CD4-positive, alpha-beta T cell treated with Interferon gamma for 1 hour (primary cell): ENCODE results near the gene PLXNA4.
A peak's percentile ranks its signal among the peaks of the same experiment; 100 is the strongest.

Experiments used
- DNase-seq: peaks from one replicate; pipeline ENCODE4 v3.0.0-alpha.2; 2020

Gene PLXNA4

GRCh38 chr7:132527467-132528410, 48.5 kb downstream of the PLXNA4 start:
- DNase-seq: no peak

DNA sequence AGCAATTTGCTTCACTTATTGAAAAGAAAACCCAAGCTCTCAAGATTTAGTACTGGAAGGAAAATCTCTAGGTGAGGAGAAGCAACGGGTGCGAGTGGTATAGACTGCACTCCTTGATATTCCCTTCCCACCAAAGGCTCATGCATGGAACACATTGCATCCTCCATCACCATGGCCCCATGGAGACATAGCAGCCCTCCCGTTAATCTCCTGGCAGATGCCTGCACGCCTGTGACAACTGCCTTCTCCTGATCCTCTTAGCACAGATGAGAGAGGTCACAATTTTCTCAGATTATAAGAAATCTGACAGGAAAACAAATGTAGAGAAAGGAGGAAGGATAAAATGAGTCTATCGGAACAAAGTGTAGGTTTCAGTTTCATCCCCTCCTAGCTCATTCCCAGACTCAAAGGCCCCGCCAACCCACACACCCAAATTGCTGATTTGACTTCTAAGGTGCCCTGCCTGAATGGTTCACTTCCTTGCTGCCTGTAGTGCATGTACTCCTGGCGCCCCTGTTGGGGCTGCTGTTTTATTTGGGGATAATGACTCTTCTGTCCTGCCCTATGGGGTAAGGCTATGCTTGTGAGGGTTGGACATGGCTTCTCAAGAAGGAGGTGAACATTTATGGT, 50.0 kb downstream of the PLXNA4 start:
- no peak for DNase-seq

GRCh38 chr7:132521423-132521822, 54.8 kb downstream of the PLXNA4 start:
- no peak for DNase-seq

- no peak for DNase-seq
Observed at GRCh38 chr7:132520591-132521280, 55.5 kb downstream of the PLXNA4 start.

GRCh38 chr7:132519936-132520335, 56.3 kb downstream of the PLXNA4 start:
- DNase-seq: peak; percentile 14

DNA sequence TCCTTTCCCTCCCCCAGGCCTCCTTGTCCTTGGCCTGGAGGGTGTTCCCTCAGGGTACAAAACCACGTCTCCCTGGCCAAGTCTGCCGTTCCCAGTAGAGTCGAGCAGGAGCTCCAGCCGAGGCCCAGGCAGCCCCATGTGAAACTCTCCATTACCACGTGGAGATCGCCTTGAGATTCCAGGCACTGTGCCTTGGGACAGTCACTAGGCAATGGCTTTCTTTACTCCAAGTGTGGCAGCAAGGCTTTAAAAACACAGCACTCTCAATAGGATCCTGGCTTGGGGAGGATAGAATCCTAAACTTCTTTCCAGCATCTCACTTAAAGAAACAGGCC, 57.5 kb downstream of the PLXNA4 start:
- DNase-seq: no peak

- no peak for DNase-seq
Observed at GRCh38 chr7:132518102-132518838, 58.0 kb downstream of the PLXNA4 start.

DNA sequence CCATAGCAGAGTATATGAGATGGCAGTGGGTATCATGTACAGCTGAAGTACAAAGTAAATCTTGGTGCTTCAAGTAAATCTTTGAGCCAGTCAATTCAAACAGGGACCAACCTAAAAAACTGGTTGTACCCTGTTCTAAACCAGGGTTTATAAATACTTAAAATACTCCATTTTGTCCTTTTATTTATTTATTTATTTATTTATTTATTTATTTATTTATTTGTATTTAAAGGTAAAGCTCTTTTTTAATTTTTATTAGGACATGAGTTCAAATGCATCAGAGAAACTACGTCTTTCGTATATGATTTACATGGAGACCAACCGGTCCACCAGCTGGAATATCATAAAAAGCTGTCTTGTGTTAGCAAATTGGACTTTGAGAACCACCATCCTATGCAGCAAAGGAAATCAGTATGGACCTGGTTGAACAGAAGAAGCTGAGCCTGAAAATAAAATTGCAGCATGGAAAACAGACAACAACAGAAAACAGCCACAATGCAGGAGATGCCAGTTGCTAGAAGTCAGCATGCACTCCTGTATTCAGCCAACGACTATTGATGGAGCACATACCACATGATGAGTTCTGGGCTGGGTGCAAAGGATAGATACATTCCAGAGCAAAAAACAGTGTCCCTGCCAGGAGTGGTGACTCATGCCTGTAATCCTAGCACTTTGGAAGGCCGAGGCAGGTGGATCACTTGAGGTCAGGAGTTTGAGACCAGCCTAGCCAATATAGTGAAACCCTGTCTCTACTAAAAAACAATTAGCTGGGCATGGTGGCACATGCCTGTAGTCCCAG, 60.0 kb downstream of the PLXNA4 start:
- no peak for DNase-seq

DNA sequence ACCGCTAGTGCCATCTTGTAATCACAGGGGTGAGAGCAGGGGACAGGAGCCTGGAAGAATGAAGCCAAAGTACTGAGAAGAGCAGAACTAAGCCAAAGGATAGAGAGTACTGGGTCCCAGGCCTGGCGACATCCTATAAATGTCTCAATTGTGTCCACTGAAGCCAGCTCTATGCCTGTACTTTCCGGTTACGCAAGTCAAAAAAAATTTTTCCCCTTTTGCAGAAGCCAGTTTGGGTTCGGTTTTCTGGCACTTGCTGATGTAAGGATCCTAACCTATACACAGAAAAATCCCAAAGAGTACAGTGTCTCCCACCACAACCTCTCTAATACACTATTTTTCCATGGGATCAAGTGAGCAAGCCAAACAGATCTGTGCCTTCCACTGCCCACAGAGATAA, 61.1 kb downstream of the PLXNA4 start:
- DNase-seq: no peak

GRCh38 chr7:132514430-132514829, 61.8 kb downstream of the PLXNA4 start:
- DNase-seq: no peak

DNA sequence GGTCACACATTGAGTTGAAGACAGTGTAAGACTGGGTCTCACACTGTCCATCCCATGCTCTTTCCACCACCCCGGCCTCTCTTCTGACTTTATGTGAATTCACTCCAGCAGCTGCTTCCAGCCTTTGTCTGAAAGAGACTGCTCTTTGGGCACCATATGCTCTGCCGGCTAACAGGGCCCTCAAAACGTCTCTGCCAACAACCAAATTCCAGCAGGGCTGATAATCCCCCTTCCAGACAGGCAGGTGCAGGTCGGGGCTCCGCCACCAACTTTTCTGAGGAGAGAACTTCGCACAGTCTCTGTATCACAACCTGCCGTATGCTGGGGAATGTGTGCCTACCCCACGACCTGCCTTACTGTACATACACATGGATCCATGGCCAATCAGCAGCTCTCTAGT, 64.3 kb downstream of the PLXNA4 start:
- DNase-seq: no peak

DNA sequence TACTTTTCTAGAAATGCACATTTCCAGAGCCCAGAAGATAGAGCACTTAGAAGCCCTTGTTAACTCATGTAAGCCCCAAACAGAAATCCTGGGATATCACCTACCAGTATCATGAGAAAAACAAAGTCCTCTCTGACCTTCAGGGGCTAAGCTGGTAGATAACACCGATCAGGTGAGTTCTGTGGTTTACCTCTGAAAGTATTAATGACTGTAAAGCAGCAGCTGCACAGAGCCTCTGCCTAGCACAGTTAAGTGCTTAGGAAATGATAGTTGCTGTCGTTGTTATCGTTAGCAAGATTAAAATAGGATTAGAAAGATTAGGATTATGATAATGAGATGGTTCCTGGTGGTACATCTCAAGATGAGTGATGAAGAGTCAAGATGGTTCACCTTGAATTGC, 64.9 kb downstream of the PLXNA4 start:
- no peak for DNase-seq

DNA sequence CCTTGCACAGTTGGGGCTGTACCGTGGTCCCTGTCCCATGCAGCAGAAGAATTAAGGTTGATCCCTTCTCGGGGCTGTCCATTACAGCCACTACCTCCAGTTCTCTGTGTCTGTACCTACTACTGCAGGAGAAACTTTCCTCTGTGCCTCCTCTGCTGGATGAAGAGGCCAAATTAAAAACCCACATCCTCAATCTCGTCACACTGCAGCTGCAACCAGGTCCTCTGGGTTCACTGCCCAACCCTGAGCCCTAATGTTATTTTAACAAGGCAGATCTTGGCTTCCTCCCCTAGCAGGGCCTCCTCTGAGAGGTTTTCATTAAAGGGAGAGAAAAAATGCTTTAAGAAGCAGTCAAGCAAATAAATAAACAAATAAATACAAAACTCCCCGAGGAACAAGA, 66.6 kb downstream of the PLXNA4 start:
- DNase-seq: no peak

DNA sequence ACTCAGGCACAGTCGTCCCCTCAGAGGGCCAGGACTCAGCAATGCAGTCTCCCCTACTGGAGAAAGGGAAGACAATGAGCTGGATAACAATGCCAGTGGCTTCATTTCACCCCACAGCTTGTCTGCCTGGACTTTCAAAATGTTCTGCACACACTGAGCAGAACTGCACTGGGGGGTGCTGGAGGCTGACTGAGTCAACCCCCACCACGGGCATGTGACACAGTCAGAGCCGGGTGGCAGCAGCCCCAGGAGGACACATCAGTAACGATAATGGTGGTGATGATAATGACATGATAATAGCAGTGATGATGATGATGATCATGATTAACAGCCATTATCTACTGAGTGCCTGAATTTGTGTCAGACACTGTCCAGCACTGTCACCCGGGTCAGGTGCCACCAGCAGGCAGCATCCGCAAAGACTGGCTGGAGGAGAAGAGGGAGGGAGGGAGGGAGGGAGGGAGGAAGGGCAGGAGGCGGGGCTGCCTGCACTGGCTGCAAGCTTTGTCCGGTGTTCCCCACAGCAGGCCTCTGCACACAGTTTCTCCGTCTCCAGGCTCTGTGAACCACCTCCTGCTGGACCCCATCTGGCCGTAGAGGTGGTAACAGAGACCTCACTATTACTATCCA, 67.4 kb downstream of the PLXNA4 start:
- DNase-seq: no peak

DNA sequence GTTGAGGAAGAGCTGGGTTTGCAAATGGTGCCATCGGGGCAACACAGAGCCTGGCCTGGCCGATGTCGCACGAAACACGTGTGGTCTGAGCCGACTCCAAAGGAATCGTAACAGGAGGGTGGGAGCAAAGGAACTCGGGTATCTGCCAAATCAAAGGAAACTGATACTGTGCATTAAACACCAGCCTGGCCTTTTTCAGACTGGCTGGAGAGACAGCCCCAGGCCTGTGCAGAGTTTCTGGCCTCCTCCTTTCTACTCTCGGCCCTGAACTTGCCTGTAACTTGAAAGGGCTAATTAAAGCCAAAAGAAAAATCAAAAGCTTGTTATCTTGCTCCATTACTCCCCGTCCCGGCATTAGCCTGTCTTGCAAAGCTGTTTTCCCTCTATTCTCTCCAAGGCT, 71.4 kb downstream of the PLXNA4 start:
- DNase-seq: no peak

DNA sequence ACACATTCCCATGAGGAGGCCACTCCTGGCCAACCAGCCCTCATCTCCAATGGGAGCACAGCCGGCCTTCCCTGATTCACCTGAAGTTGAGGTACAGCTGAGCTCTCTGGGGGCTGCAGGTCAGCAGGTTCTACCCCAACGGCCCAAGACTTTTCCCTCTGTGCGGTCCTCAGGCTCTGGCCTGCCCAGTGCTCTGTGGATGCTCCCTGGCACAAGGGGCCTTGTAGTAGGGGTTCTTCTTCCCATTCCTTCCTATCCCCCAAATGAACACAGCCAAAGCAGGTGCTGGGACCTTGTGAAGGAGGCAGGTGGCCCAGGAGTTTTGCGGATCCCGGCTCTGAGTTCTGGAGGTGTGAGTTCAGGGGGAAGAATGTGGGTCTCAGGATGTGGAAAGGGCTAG, 72.2 kb downstream of the PLXNA4 start:
- no peak for DNase-seq

DNA sequence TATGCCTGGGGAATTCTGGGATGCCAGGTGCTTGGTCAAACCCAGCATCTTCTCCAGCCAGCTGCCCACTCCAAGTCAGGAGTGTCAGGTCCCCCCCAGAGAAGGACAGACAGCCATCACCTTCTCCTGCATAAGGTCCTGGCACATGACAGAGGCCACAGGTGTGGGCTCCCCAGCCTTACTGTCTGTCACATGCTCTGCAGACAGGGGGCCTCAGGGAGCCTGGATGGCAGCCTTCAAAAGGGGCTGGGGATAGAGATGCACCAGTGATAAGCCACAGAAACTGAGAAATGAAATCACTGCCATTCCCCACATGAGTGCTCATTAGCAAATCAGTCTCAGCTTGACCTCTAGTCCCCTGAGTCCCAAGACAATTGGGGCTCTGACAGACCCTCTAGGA, 72.9 kb downstream of the PLXNA4 start:
- DNase-seq: no peak

DNA sequence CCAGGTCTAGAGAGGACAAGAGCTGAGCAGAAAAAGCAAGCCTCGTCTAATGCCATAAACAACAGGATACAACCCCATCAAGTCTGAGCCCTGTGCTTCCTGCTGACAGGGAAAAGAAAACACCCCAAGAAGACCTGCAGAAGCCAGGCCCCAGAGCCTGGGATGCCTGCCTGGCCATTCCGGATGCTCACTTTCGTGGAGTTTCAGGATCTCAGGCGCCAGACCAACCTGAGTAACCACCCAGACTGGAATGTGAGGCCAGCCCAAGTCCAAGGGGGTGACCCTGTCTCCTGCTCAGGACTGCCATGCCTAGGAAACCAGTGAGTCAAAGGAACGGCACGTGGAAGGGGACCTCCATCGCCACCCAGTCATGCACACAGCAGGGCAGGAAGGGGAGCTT, 74.3 kb downstream of the PLXNA4 start:
- no peak for DNase-seq

GRCh38 chr7:132500727-132501440, 75.4 kb downstream of the PLXNA4 start:
- no peak for DNase-seq

DNA sequence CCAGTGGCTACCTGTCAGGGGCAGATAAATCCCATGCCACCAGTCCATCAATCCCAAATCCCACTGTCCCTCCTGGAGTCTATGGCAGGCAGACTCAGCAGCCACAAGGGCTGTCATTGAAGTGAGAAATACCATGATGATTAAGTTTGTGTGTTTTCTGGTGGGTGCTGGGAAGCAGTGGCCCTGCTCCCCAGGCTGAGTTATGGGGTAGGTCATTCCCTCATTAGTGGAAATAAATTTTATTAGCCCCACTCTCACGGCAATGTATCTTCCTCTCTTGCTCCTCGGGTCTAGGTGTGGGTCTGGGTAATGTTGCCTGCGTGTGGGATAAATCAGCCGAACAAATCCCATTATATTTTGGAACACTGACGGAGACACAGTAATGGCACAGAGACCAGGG, 76.8 kb downstream of the PLXNA4 start:
- DNase-seq: no peak

DNA sequence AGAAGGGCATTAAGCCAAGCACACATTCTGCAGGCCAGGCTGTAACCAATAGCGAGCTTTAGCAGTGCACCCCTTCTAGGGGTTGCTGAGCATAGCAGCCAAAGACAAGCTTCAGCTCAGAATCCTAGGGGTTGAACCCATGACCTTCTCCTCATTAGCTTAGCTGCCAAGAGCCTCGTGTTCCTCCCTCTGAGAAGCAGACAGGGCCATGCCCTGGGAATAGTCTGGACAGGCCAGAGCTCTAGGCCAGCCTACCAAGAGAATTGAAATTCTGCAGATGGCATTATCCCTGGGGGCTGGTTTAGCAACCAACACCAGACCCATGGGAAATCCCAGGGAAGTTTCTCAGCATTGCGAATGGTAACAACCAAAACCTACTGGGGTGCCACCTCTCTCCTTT, 77.2 kb downstream of the PLXNA4 start:
- DNase-seq: no peak
